Pons (tissue), 1 donor: ENCODE data around the gene PLEKHG3.

Experiments
- DNase-seq: peaks from one replicate; pipeline ENCODE4 v3.0.0-alpha.2; 2016; ENCODE audit warnings: low spot score

The PLEKHG3 gene

GRCh38 chr14:64706593-64707193 is 2.5 kb downstream of the PLEKHG3 start:
- DNase-seq = peak; percentile 91

DNA sequence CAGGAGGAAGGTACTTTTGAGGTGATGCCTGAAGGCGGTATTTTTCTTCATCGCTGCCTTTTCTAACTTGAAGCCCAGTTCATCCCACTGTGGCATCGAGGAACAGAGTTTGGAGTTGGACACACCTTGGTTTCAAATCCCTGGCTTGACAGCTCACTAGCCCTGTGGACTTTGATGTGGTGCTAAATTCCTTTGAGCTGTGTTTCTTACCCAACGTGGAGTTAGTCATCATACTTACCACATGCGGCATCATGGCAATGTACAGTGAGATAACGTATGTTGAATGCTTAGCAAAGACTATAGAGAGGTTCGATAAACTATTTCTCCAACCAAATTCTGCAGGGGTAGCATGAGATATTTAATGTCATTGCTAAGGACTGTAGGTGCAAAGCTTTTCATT is 3.4 kb downstream of the PLEKHG3 start:
- DNase-seq = peak; percentile 39

GRCh38 chr14:64708148-64709004 is 4.2 kb downstream of the PLEKHG3 start:
- DNase-seq = peak; percentile 77

DNA sequence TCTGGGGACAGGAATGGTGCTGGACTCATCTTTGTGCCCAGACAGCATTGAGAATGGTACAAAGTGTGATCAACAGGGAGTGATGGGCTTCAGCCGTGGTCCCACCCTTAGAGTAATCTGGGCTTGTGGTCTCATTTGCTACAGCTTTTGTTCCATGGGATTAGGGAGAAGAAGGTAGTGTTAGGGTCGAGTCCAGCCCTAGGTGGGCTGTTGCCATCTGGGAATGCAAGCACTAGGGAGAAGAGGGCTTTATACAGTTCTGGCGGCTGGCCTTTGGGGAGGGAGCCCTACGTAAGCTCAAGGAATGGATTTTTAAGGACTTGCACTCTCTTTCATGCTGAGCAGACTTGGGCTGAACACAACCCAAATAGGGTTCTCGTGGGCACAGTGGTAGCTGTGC is 4.9 kb downstream of the PLEKHG3 start:
- DNase-seq = peak; percentile 45

DNA sequence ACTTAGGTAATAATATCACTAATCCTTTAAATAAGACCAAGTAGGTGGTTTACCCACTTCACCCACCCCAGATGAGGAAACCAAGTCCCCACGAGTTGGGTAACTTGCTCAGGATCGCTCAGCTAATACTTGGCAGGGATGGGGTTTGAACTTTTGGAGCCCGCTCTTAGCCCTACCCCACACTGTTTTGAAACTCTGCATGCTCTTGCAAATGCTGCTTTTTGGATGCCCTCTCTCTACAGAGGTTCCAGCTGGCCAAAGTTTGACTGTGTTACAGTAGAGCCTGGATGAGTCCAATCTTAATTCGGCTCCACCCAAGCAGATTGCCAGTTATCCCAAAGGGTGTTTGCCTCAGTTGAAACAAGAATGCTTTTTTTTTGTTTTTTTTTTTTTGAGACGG is 6.8 kb downstream of the PLEKHG3 start:
- no peak for DNase-seq

DNA sequence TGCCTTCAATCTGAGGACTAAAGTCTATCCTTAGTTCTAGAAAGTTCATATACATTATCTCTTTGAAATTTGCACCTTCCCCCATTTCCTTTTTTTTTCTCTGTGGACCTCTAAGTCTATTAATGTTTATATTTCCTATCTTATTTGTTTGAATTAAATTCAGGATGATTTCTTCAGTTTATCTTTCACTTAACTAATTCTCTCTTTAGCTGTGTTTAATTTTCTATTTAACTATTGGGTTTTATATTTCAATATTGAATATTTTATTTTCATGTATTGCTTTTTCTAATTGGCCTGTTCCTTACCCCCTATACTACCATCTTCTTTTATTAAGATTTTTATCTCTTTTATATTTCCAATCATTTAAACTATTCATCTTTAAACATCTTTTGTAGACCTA is 9.5 kb downstream of the PLEKHG3 start:
- DNase-seq = no peak

DNA sequence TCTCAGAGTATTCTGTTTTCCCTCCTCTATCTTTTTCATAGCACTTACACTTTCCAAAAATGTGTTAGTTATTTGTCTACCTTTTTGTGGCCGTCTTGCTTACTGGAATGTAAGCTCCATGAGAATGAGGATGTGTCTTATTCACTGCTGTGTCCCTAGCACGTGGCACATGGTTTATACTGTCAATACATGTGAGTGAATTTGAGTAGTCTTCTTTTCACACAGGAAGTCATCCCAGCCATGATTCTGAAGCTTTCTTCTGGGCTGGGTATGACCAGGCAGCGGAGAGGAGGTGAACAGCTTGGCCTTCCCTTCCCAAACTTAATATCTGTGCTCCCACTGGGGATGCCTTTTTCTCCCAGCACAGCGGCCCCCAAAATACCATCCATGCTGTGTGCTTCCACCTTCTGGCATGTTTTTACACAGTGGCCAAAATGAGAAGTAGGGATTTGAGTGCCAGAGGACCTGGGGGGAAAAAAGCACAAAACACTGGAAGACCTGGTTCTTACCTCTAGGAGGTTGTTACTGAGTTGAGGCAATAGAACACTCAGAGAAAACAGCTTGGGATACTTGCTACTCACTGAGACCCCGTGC is 10.3 kb downstream of the PLEKHG3 start:
- no peak for DNase-seq

DNA sequence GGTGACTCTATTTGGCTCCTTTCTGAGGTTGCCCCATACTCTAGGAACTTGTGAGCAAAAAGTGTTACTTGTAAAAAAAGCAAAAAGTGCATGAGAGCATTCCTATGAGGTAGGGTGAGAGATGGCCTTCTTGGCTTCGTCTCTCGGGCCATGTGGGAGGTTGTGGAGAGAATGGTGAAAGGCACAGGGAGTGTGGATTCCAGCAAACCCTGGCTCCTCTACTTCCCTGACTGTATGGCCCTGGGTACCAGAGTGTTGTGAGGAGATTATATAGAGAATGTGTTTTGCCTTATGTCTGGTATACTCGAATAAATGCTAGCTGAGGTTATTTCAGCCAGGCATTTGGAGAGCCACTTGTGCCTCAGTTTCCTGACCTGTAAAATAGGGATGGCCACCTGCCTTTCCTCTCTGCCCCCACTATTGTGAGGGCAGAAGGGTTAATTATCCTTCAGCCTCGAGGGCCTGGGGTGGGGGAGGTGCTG is 11.0 kb downstream of the PLEKHG3 start:
- DNase-seq = no peak

GRCh38 chr14:64715628-64716412 is 11.6 kb downstream of the PLEKHG3 start:
- DNase-seq = peak; percentile 84

DNA sequence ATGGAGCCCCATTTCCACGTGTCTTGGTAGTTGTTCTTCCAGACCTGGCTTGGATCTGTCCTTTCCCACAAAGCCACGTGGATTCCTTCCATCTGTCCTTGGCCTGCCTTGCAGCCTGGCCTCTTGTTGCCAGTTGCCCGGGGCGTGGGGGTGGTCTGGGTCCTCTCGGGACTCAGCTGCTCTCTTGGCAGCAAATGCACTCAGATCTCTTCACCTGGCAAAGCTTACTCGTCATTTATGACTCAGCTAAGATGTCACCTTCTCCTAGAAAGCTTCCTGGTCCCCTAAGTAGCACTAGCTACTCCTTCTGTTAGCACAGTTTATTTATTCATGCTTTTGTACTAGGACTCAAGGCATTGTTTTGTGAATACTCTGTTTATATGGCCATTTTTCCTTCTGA is 13.6 kb downstream of the PLEKHG3 start:
- DNase-seq = peak; percentile 49

DNA sequence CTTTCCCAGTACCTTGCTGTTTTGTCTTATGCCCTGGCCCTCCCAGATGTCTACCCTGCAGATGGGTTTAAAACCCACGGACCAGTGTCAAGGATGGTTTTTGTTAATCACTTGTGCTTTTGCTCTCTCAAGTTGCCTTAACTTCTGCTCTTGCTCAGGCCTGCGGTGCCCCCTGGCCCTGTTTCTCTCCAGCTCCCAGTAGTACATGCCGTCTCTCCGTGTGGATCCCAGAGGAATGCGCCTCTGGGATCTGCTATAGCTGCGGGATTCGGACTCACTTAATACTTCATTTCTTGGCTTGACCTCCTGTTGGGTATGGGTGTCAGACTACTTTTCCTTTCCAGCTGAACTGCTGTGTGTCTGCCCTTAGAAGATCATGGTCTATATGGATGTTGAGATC is 14.5 kb downstream of the PLEKHG3 start:
- DNase-seq = no peak

DNA sequence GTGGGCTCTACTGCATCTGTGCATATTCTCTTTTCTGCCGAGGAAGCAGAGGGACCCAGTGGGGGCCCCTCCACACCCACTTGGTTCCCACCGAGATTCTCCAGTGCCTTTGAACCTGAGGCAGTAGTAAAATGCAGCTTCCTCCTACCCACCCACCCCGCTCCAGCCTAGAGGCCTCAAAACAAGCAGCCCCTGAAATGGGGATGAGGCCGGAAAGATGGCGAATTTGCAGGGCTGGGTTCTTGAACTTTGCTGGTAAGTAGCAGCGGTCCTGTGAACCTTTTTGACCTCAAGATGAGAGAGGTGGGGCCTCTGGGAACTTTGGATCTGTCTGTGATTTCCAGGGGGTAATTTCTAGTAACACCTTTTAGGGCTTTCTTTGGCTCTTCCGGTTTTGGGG is 15.4 kb downstream of the PLEKHG3 start:
- no peak for DNase-seq

- DNase-seq = no peak
Observed at GRCh38 chr14:64720131-64720576, 15.9 kb downstream of the PLEKHG3 start.

GRCh38 chr14:64721391-64721791 is 17.2 kb downstream of the PLEKHG3 start:
- peak; percentile 51 for DNase-seq

- no peak for DNase-seq
Observed at GRCh38 chr14:64721899-64722298, 17.7 kb downstream of the PLEKHG3 start.

- no peak for DNase-seq
Observed at GRCh38 chr14:64722842-64723447, 18.7 kb downstream of the PLEKHG3 start.

- DNase-seq = peak; percentile 85
Observed at GRCh38 chr14:64723691-64724577, 19.7 kb downstream of the PLEKHG3 start.

DNA sequence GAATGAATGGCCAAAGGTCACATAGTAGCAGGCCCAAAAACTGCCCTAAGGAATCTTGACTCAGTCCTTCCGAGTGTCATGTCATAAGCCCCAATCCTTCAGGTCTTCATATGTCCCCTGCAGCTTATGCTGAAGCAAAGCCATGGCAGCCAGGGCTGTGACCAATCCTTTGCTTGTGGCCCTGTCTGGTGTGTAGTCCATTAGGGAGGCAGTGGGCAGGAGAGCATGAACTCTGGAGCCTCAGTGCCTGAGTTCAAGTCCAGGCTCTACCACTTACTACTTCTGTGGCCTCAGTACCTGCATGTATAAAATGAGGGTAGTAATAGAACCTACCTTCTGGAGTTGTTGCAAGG is 20.3 kb downstream of the PLEKHG3 start:
- no peak for DNase-seq

GRCh38 chr14:64725261-64725815 is 21.1 kb downstream of the PLEKHG3 start:
- no peak for DNase-seq

DNA sequence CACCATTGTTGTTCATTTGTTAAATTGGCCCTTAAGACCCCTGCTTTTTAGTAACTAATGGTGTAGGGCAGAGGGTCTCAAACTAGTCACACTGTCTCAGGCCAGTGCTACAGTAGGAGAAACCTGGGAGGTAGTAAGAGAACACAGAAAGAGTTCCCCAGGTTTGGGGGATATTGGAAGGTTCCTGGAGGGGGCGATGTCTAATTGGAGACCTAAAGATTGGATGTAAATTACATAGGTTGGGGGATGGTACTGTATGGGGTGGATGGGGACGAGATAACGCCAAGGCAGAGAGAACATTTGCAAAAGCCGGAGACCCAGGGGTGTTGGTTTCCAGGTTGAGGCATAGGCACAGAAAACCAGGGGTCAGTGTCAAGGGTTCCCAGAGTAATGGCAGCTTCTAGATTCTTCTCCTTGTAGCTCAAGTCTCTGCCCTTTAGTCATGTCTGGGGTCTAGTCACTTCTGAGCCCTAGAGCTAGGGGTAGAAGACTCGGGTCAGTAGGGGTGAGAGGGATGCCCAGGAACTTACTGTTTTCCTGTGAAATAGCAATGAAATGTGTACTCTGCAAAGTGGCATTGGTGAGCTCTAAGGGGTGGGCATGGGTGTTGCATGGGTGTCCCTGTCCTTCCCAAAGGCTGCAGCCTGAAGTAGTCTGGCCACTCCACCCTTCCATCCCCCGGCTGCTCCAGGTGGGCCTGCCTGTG is 21.8 kb downstream of the PLEKHG3 start:
- DNase-seq = no peak
